ENCODE data around the gene MAMDC4. TPM values are rescaled to one million over a fixed set of nuclear protein-coding genes. Genes with fewer than 3 reads are reported as not detected.

Gene MAMDC4
- total RNA-seq, 1 donor from 2014 or later = 22.6 TPM

GRCh38 chr9:136814725-136815421 is 37.3 kb upstream of the MAMDC4 start:
- DNase-seq (ENCODE audit: low spot score in 2 of 2, unreplicated experiment in 2 of 2) = no peak
- Mint-ChIP-seq H3K4me1 (peaks cover 7% of the 10 kb centered on the region), H3K36me3 (peaks cover 33% of the 10 kb centered on the region), H3K9me3 (no peaks in the 10 kb centered on the region), H3K27me3 (ENCODE audit: low read depth) (no peaks in the 10 kb centered on the region), H3K4me3 (no peak overlapping the region), H3K27ac (no peak overlapping the region)
- TF ChIP-seq CTCF (IDR thresholded peaks at IDR 0.05; ENCODE audit: unreplicated experiment) = no peak

- Mint-ChIP-seq H3K4me3 (no peak overlapping the region), H3K4me1 (peaks cover 4% of the 10 kb centered on the region), H3K36me3 (peaks cover 33% of the 10 kb centered on the region), H3K27me3 (ENCODE audit: low read depth) (no peaks in the 10 kb centered on the region), H3K9me3 (no peaks in the 10 kb centered on the region), H3K27ac (no peak overlapping the region)
- no peak for DNase-seq (ENCODE audit: low spot score in 2 of 2, unreplicated experiment in 2 of 2)
- TF ChIP-seq CTCF (IDR thresholded peaks at IDR 0.05; ENCODE audit: unreplicated experiment) = no peak
Measured at GRCh38 chr9:136815422-136815782, 36.7 kb upstream of the MAMDC4 start.

- Mint-ChIP-seq H3K9me3 (no peaks in the 10 kb centered on the region), H3K36me3 (peaks cover 12% of the 10 kb centered on the region), H3K27ac (peak overlapping the region; percentile 76), H3K27me3 (ENCODE audit: low read depth) (no peaks in the 10 kb centered on the region), H3K4me1 (peaks cover 8% of the 10 kb centered on the region), H3K4me3 (peak overlapping the region; percentile 72)
- DNase-seq (ENCODE audit: low spot score in 2 of 2, unreplicated experiment in 2 of 2) = no peak
- TF ChIP-seq CTCF (IDR thresholded peaks at IDR 0.05; ENCODE audit: unreplicated experiment) = no peak
Measured at GRCh38 chr9:136820971-136821825, 30.9 kb upstream of the MAMDC4 start.

GRCh38 chr9:136821826-136822544 is 30.2 kb upstream of the MAMDC4 start:
- H3K4me3 Mint-ChIP-seq = peak overlapping the region; percentile 22
- no peak for TF ChIP-seq CTCF (IDR thresholded peaks at IDR 0.05; ENCODE audit: unreplicated experiment)
- H3K9me3 Mint-ChIP-seq = no peaks in the 10 kb centered on the region
- DNase-seq (ENCODE audit: low spot score in 2 of 2, unreplicated experiment in 2 of 2) = no peak
- H3K4me1 Mint-ChIP-seq = peaks cover 8% of the 10 kb centered on the region
- H3K27me3 Mint-ChIP-seq (ENCODE audit: low read depth) = no peaks in the 10 kb centered on the region
- no peak overlapping the region for H3K27ac Mint-ChIP-seq
- peaks cover 9% of the 10 kb centered on the region for H3K36me3 Mint-ChIP-seq

GRCh38 chr9:136823136-136824046 is 28.8 kb upstream of the MAMDC4 start:
- no peak for TF ChIP-seq CTCF (IDR thresholded peaks at IDR 0.05; ENCODE audit: unreplicated experiment)

More at GRCh38 chr9:136823136-136824046, 28.8 kb upstream of the MAMDC4 start:
- Mint-ChIP-seq H3K27ac (no peak overlapping the region), H3K4me1 (peaks cover 8% of the 10 kb centered on the region), H3K36me3 (peaks cover 7% of the 10 kb centered on the region), H3K27me3 (ENCODE audit: low read depth) (no peaks in the 10 kb centered on the region), H3K9me3 (no peaks in the 10 kb centered on the region), H3K4me3 (peak overlapping the region; percentile 31)
- DNase-seq (ENCODE audit: low spot score in 2 of 2, unreplicated experiment in 2 of 2) = no peak
